CD14-positive monocyte (primary cell): ENCODE data around the gene CACNA1H. TPM values are rescaled to one million over a fixed set of nuclear protein-coding genes. Genes with fewer than 3 reads are reported as not detected.
"Not testable (repeated sequence)": the region's sequence is repeated elsewhere in the genome, so short reads cannot be mapped to it uniquely, and the experiment has no call there.

Experiments
- DNase-seq, 3 donors: peaks; one replicate each; pipeline ENCODE4 v3.0.0-alpha.2; 2011 to 2022
- H2AFZ ChIP-seq: 2 replicates; pipeline ENCODE4 v1.6.0; 2012; ENCODE audit warnings: mild to moderate bottlenecking, low read depth, low read length, inconsistent platforms; ENCODE audit not compliant: insufficient read depth, poor library complexity, severe bottlenecking
- H3K27ac ChIP-seq, 2 donors: 1 replicate in 1 of 2; 2 replicates in 1 of 2; pipeline ENCODE4 v1.5.1; 2012 to 2013; ENCODE audit warnings: low read length in 2 of 2, control low read depth in 1 of 2, inconsistent platforms in 1 of 2, low read depth in 1 of 2, mild to moderate bottlenecking in 1 of 2
- H3K27me3 ChIP-seq, 2 donors: one replicate each; pipeline versions ENCODE4 v1.6.0 to v1.6.1; 2011 to 2013; ENCODE audit warnings: low read length in 2 of 2; ENCODE audit not compliant: control insufficient read depth in 2 of 2, insufficient read depth in 2 of 2
- H3K36me3 ChIP-seq, 2 donors: replicated peaks in 1 of 2; 1 replicate in 1 of 2; 2 replicates in 1 of 2; pipeline versions ENCODE4 v1.5.1 to v1.6.1; 2012 to 2013; ENCODE audit warnings: low read length in 2 of 2, control low read depth in 1 of 2, inconsistent platforms in 1 of 2, mild to moderate bottlenecking in 1 of 2; ENCODE audit not compliant: insufficient read depth in 2 of 2, control insufficient read depth in 1 of 2
- H3K4me1 ChIP-seq, 2 donors: 1 replicate in 1 of 2; 2 replicates in 1 of 2; pipeline versions ENCODE4 v1.5.1 to v1.6.1; 2012 to 2013; ENCODE audit warnings: low read length in 2 of 2, control low read depth in 1 of 2, inconsistent platforms in 1 of 2, mild to moderate bottlenecking in 1 of 2, moderate library complexity in 1 of 2; ENCODE audit not compliant: insufficient read depth in 2 of 2, control insufficient read depth in 1 of 2
- H3K4me2 ChIP-seq: replicated peaks from 2 replicates; pipeline ENCODE3; 2012; ENCODE audit warnings: low read length, moderate library complexity, mild to moderate bottlenecking; ENCODE audit not compliant: poor library complexity, severe bottlenecking; ENCODE audit errors: extremely low read depth
- H3K4me3 ChIP-seq, 3 experiments: fragments of 200-600 bp in 1 of 3; sonication (generic) in 1 of 3; replicated peaks in 1 of 3; 1 replicate in 2 of 3; 2 replicates in 1 of 3; pipeline ENCODE4 v1.5.1; 2011 to 2013; ENCODE audit warnings: low read length in 3 of 3, mild to moderate bottlenecking in 3 of 3, control low read depth in 2 of 3, low read depth in 2 of 3, inconsistent platforms in 1 of 3, moderate library complexity in 1 of 3
- H3K79me2 ChIP-seq: 2 replicates; pipeline ENCODE4 v1.6.0; 2012; ENCODE audit warnings: mild to moderate bottlenecking, control low read depth, inconsistent platforms, low read length, moderate library complexity; ENCODE audit not compliant: insufficient read depth
- H3K9ac ChIP-seq: 2 replicates; pipeline ENCODE4 v1.6.0; 2017; ENCODE audit warnings: low read length, mild to moderate bottlenecking; ENCODE audit not compliant: insufficient read depth, poor library complexity, severe bottlenecking
- H3K9me3 ChIP-seq, 2 donors: replicated peaks in 1 of 2; 1 replicate in 1 of 2; 2 replicates in 1 of 2; pipeline versions ENCODE4 v1.5.1 to v1.6.1; 2012 to 2013; ENCODE audit warnings: low read length in 2 of 2, control low read depth in 1 of 2; ENCODE audit not compliant: control insufficient read depth in 1 of 2, insufficient read depth in 1 of 2
- H4K20me1 ChIP-seq: 2 replicates; pipeline ENCODE4 v1.6.0; 2012; ENCODE audit warnings: mild to moderate bottlenecking, low read length, control low read depth, moderate library complexity; ENCODE audit not compliant: insufficient read depth
- H3K27ac Mint-ChIP-seq, 7 donors: one replicate each; pipeline ENCODE4 v1.8.0; 2020; ENCODE audit warnings: mild to moderate bottlenecking in 7 of 7, mixed read lengths in 7 of 7, moderate library complexity in 6 of 7, inconsistent platforms in 2 of 7
- H3K27me3 Mint-ChIP-seq, 3 donors: one replicate each; pipeline ENCODE4 v1.8.0; 2021 to 2022; ENCODE audit warnings: low read depth in 3 of 3, mild to moderate bottlenecking in 3 of 3, mixed read lengths in 3 of 3, moderate library complexity in 3 of 3, inconsistent platforms in 1 of 3
- H3K36me3 Mint-ChIP-seq, 2 donors: one replicate each; pipeline ENCODE4 v1.8.0; 2020; ENCODE audit warnings: mixed read lengths in 2 of 2, inconsistent platforms in 1 of 2, mild to moderate bottlenecking in 1 of 2
- H3K4me1 Mint-ChIP-seq: one replicate; pipeline ENCODE4 v1.8.0; 2020; ENCODE audit warnings: mild to moderate bottlenecking, mixed read lengths
- H3K4me3 Mint-ChIP-seq, 2 donors: one replicate each; pipeline ENCODE4 v1.8.0; 2020; ENCODE audit warnings: mild to moderate bottlenecking in 2 of 2, mixed read lengths in 2 of 2, moderate library complexity in 1 of 2
- H3K9me3 Mint-ChIP-seq, 7 donors: one replicate each; pipeline ENCODE4 v1.8.0; 2020 to 2022; ENCODE audit warnings: mixed read lengths in 7 of 7, mild to moderate bottlenecking in 6 of 7, moderate library complexity in 6 of 7, inconsistent platforms in 2 of 7
- WGBS: methylation state at CpG from one replicate; pipeline ENCODE4 v1.1.5; 2013; ENCODE audit warnings: missing lambda C conversion rate; ENCODE audit not compliant: insufficient coverage; 5-methylcytosine and 5-hydroxymethylcytosine counted together
- intact Hi-C, 2 donors: fragments of 100-400 bp; cut with micrococcal nuclease; formaldehyde crosslinking; loops; one replicate each; pipeline versions ENCODE4 v1.15.0 to v1.15.1; 2023
- polyA plus RNA-seq, 3 donors: library from polyadenylated mRNA; depleted of rRNA in 1 of 3; unstranded in 2 of 3; stranded (reverse) in 1 of 3; fragments of 300-500 nt in 2 of 3; fragments of >200 nt in 1 of 3; fragmentation: Illumina TruSeq in 2 of 3; gene quantifications; 1 replicate in 2 of 3; 2 replicates in 1 of 3; pipeline ENCODE4 v1.2.3, GENCODE V29; 2012 to 2021

Gene CACNA1H
- polyA plus RNA-seq, 3 donors = not detected

- H3K4me3 ChIP-seq, H2AFZ ChIP-seq, H3K4me1 Mint-ChIP-seq, intact Hi-C loops, H3K36me3 ChIP-seq, H3K79me2 ChIP-seq, H3K27me3 Mint-ChIP-seq, DNase-seq, H3K4me2 ChIP-seq, H3K4me3 Mint-ChIP-seq, H3K27me3 ChIP-seq, H4K20me1 ChIP-seq, H3K4me1 ChIP-seq, H3K27ac Mint-ChIP-seq, H3K27ac ChIP-seq, H3K9me3 Mint-ChIP-seq, H3K9me3 ChIP-seq, H3K36me3 Mint-ChIP-seq, H3K9ac ChIP-seq: not testable (repeated sequence)
- WGBS = 85% methylated on average over 10 of the region's 17 CpGs
Measured at GRCh38 chr16:1230471-1231212, 77.7 kb downstream of the CACNA1H start.

- H3K4me1 Mint-ChIP-seq, H3K9me3 Mint-ChIP-seq, H3K27ac ChIP-seq, H3K36me3 ChIP-seq, DNase-seq, H3K4me3 Mint-ChIP-seq, H3K4me2 ChIP-seq, H3K27ac Mint-ChIP-seq, H3K9me3 ChIP-seq, intact Hi-C loops, H2AFZ ChIP-seq, H3K27me3 Mint-ChIP-seq, H3K9ac ChIP-seq, H4K20me1 ChIP-seq, H3K27me3 ChIP-seq, H3K4me1 ChIP-seq, H3K4me3 ChIP-seq, H3K36me3 Mint-ChIP-seq, H3K79me2 ChIP-seq: not testable (repeated sequence)
- no CpG with 5 or more reads among the region's 7 CpGs for WGBS
Measured at GRCh38 chr16:1231301-1231700, 78.4 kb downstream of the CACNA1H start.

- H3K4me3 Mint-ChIP-seq, H2AFZ ChIP-seq: not testable (repeated sequence)
Measured at GRCh38 chr16:1232049-1232748, 79.3 kb downstream of the CACNA1H start.

GRCh38 chr16:1236659-1237058, 83.8 kb downstream of the CACNA1H start:
- H4K20me1 ChIP-seq, H3K36me3 ChIP-seq, H3K4me3 ChIP-seq, H3K79me2 ChIP-seq, intact Hi-C loops, H3K9ac ChIP-seq, H3K4me3 Mint-ChIP-seq, DNase-seq, H2AFZ ChIP-seq, H3K9me3 ChIP-seq, H3K27me3 Mint-ChIP-seq, H3K9me3 Mint-ChIP-seq, H3K4me1 Mint-ChIP-seq, H3K27ac Mint-ChIP-seq, H3K4me2 ChIP-seq, H3K36me3 Mint-ChIP-seq, H3K27me3 ChIP-seq, H3K4me1 ChIP-seq, H3K27ac ChIP-seq: not testable (repeated sequence)
- no CpG with 5 or more reads among the region's 29 CpGs for WGBS

More at GRCh38 chr16:1232049-1232748, 79.3 kb downstream of the CACNA1H start:
- H3K9me3 Mint-ChIP-seq, H3K27ac Mint-ChIP-seq, H3K4me1 Mint-ChIP-seq, H3K4me2 ChIP-seq, H3K4me3 ChIP-seq, H4K20me1 ChIP-seq, H3K79me2 ChIP-seq, DNase-seq, H3K27ac ChIP-seq, H3K27me3 ChIP-seq, H3K36me3 Mint-ChIP-seq, H3K36me3 ChIP-seq, H3K4me1 ChIP-seq, H3K9ac ChIP-seq, H3K27me3 Mint-ChIP-seq, intact Hi-C loops, H3K9me3 ChIP-seq: not testable (repeated sequence)
- no CpG with 5 or more reads among the region's 47 CpGs for WGBS
